CD8-positive, alpha-beta memory T cell (primary cell): ENCODE data around the gene LYRM2. TPM values are rescaled to one million over a fixed set of nuclear protein-coding genes. Genes with fewer than 3 reads are reported as not detected.

Experiments used
- CTCF ChIA-PET: fragments of 350-600 bp; sonication (Branson Sonifier 250); formaldehyde crosslinking; loops from one replicate; lab custom pipeline; 2021; ENCODE audit warnings: antibody characterized with exemption; lab: Charles Lee
- POLR2A ChIA-PET: fragments of 350-600 bp; sonication (Branson Sonifier 250); formaldehyde crosslinking; loops from one replicate; lab custom pipeline; 2021; ENCODE audit warnings: antibody characterized with exemption; lab: Charles Lee
- DNase-seq, 5 donors: peaks; one replicate each; pipeline versions ENCODE4 v3.0.0 to v3.0.0-alpha.2; 2020 to 2022; ENCODE audit warnings: mixed read lengths in 1 of 5
- H3K27ac ChIP-seq: one replicate; pipeline ENCODE4 v1.7.0; 2013; ENCODE audit warnings: low read depth, mild to moderate bottlenecking, low read length, moderate library complexity
- H3K27me3 ChIP-seq: 2 replicates; pipeline ENCODE4 v1.7.0; 2013; ENCODE audit warnings: low read length, mild to moderate bottlenecking; ENCODE audit not compliant: insufficient read depth, poor library complexity, severe bottlenecking
- H3K36me3 ChIP-seq: 2 replicates; pipeline ENCODE4 v1.7.0; 2013; ENCODE audit warnings: mild to moderate bottlenecking, low read length, moderate library complexity; ENCODE audit not compliant: insufficient read depth
- H3K4me1 ChIP-seq: 2 replicates; pipeline ENCODE4 v1.7.0; 2013; ENCODE audit warnings: mild to moderate bottlenecking, low read length, moderate library complexity; ENCODE audit not compliant: insufficient read depth
- H3K4me3 ChIP-seq: 2 replicates; pipeline ENCODE4 v1.7.0; 2013; ENCODE audit warnings: mild to moderate bottlenecking, low read length
- H3K9me3 ChIP-seq: 2 replicates; pipeline ENCODE4 v1.7.0; 2013; ENCODE audit warnings: mild to moderate bottlenecking, low read length
- H3K27ac Mint-ChIP-seq, 8 donors: one replicate each; pipeline ENCODE4 v1.8.0; 2020 to 2021; ENCODE audit warnings: mixed read lengths in 8 of 8, mild to moderate bottlenecking in 6 of 8, inconsistent platforms in 3 of 8, moderate library complexity in 3 of 8
- H3K27me3 Mint-ChIP-seq, 2 donors: one replicate each; pipeline ENCODE4 v1.8.0; 2020 to 2021; ENCODE audit warnings: mixed read lengths in 2 of 2, mild to moderate bottlenecking in 1 of 2, moderate library complexity in 1 of 2
- H3K36me3 Mint-ChIP-seq, 3 donors: one replicate each; pipeline ENCODE4 v1.8.0; 2020 to 2021; ENCODE audit warnings: mixed read lengths in 3 of 3, inconsistent platforms in 1 of 3, mild to moderate bottlenecking in 1 of 3
- H3K4me1 Mint-ChIP-seq, 3 donors: one replicate each; pipeline ENCODE4 v1.8.0; 2020 to 2021; ENCODE audit warnings: mixed read lengths in 3 of 3, inconsistent platforms in 1 of 3, mild to moderate bottlenecking in 1 of 3
- H3K4me3 Mint-ChIP-seq, 7 donors: one replicate each; pipeline ENCODE4 v1.8.0; 2020 to 2021; ENCODE audit warnings: mixed read lengths in 7 of 7, mild to moderate bottlenecking in 6 of 7, moderate library complexity in 4 of 7, inconsistent platforms in 2 of 7
- H3K9me3 Mint-ChIP-seq, 5 donors: one replicate each; pipeline ENCODE4 v1.8.0; 2020 to 2022; ENCODE audit warnings: mixed read lengths in 5 of 5, mild to moderate bottlenecking in 3 of 5, moderate library complexity in 2 of 5, inconsistent platforms in 1 of 5
- polyA plus RNA-seq: library from polyadenylated mRNA; unstranded; fragments of 300-500 nt; fragmentation: Illumina TruSeq; gene quantifications from one replicate; pipeline ENCODE4 v1.2.3, GENCODE V29; 2021
- total RNA-seq, 2 experiments: library from RNA; stranded (reverse); gene quantifications; one replicate each; pipeline ENCODE4 v1.2.3, GENCODE V29; 2021

Gene LYRM2, protein sequence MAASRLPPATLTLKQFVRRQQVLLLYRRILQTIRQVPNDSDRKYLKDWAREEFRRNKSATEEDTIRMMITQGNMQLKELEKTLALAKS
- total RNA-seq (10 to 100 TPM; 42.8 to 46.2 TPM), polyA plus RNA-seq (85.6 TPM)

GRCh38 chr6:89638320-89639195, at the start of gene LYRM2:
LYRM2 (minus strand) TSS chr6:89638747; CDS start chr6:89638716, 31 bp downstream.
- peak; percentile 83 to 94 (median 91) for DNase-seq
- no peaks in the 10 kb centered on the region for H3K27me3 ChIP-seq
- peak within 1 kb of the TSS; percentile 95 to 100 (median 99) for H3K27ac Mint-ChIP-seq
- peaks cover 14% of the 10 kb centered on the region for H3K4me1 ChIP-seq
- H3K4me1 Mint-ChIP-seq = peaks cover 26 to 42% (median 38%) of the 10 kb centered on the region in 3 donors
- peak within 1 kb of the TSS; percentile 92 for H3K4me3 ChIP-seq
- POLR2A ChIA-PET = interaction anchor here (0.6 to 1.7 kb wide), 5 partner anchors 16 to 656 kb away, joined by 3 to 7 read pairs (median 3); partner anchors contain the start of genes CASP8AP2 and PNRC1
- H3K36me3 Mint-ChIP-seq = peaks cover 7 to 54% (median 10%) of the 10 kb centered on the region in 3 donors
- H3K36me3 ChIP-seq = peaks cover 15% of the 10 kb centered on the region
- H3K4me3 Mint-ChIP-seq = peak within 1 kb of the TSS; percentile 88 to 99 (median 95)
- CTCF ChIA-PET = interaction anchor here (1.0 to 3.5 kb wide), 4 partner anchors 29 to 668 kb away, joined by 3 to 13 read pairs (median 6); partner anchors contain the start of gene ANKRD6
- H3K27me3 Mint-ChIP-seq = no peaks in the 10 kb centered on the region
- peak within 1 kb of the TSS; percentile 96 for H3K27ac ChIP-seq
- no peaks in the 10 kb centered on the region for H3K9me3 ChIP-seq
- H3K9me3 Mint-ChIP-seq = peaks cover 0 to 2% (median 0%) of the 10 kb centered on the region in 5 donors

DNA sequence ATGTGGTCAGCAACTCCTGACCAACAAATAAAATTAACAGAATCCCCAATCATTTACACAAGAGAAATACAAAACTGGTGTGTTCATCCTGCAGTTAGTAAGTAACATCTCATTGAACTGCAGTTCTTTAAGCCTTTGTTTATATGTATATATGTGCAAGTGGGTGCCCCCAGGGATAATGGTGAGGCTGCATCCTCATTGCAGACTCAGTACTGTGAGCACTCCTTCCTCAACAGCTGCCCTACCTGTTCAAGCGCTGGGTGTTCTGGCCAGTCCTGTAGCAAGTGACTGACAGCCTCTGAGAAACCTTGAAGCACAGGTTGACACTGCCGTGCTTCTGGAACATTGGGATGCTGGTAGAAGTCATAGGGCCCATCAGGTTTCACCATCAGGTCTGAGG, 49.8 kb upstream of the LYRM2 start:
- H3K36me3 ChIP-seq = peaks cover 34% of the 10 kb centered on the region
- no peak overlapping the region for H3K27ac ChIP-seq
- H3K4me3 Mint-ChIP-seq = no peak overlapping the region
- no peaks in the 10 kb centered on the region for H3K9me3 ChIP-seq
- no peaks in the 10 kb centered on the region for H3K27me3 Mint-ChIP-seq
- POLR2A ChIA-PET = no interaction called here
- H3K36me3 Mint-ChIP-seq = peaks cover 6 to 96% (median 32%) of the 10 kb centered on the region in 3 donors
- no peaks in the 10 kb centered on the region for H3K4me1 ChIP-seq
- H3K27me3 ChIP-seq = no peaks in the 10 kb centered on the region
- H3K4me1 Mint-ChIP-seq = peaks cover 5 to 11% (median 10%) of the 10 kb centered on the region in 3 donors
- H3K27ac Mint-ChIP-seq = peak overlapping the region in 1 of 8 donors; percentile 10
- H3K9me3 Mint-ChIP-seq = no peaks in the 10 kb centered on the region
- DNase-seq = no peak
- no peak overlapping the region for H3K4me3 ChIP-seq
- CTCF ChIA-PET = no interaction called here

- peaks cover 46% of the 10 kb centered on the region for H3K36me3 ChIP-seq
- peaks cover 6 to 92% (median 30%) of the 10 kb centered on the region in 3 donors for H3K36me3 Mint-ChIP-seq
- H3K27ac Mint-ChIP-seq = no peak overlapping the region
- no peak overlapping the region for H3K4me3 ChIP-seq
- H3K27me3 ChIP-seq = no peaks in the 10 kb centered on the region
- no peaks in the 10 kb centered on the region for H3K27me3 Mint-ChIP-seq
- no peak overlapping the region for H3K27ac ChIP-seq
- no peak overlapping the region for H3K4me3 Mint-ChIP-seq
- ChIA-PET CTCF (no interaction called here), POLR2A (no interaction called here)
- no peak for DNase-seq
- H3K9me3 Mint-ChIP-seq = no peaks in the 10 kb centered on the region
- no peaks in the 10 kb centered on the region for H3K9me3 ChIP-seq
- H3K4me1 Mint-ChIP-seq = no peaks in the 10 kb centered on the region
- no peaks in the 10 kb centered on the region for H3K4me1 ChIP-seq
These were observed 46.8 kb upstream of the LYRM2 start for GRCh38 chr6:89685311-89685710.

DNA sequence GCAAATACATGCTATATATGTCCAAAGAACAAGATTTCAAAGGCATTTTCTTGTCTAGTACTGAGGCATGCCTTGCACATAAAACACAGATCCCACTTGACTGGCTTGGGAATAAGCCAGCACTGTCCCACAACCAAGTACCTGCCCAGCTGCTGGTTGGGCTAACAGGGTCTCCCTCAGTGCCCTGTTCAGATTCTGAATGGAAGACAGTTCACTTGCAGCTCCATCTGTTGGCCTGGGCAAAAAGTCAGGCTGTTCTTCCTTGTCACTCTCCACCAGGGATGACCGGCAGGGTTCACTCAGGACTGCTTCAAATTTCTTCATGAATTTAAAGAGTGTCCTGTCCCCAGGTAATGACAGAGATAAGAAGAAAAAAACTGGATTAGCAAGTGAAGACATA, 44.4 kb upstream of the LYRM2 start:
- CTCF ChIA-PET = no interaction called here
- no peak overlapping the region for H3K4me3 Mint-ChIP-seq

GRCh38 chr6:89681983-89682564, 43.5 kb upstream of the LYRM2 start:
- H3K9me3 ChIP-seq = no peaks in the 10 kb centered on the region
- no peak overlapping the region for H3K27ac Mint-ChIP-seq
- no peak overlapping the region for H3K4me3 Mint-ChIP-seq
- no peaks in the 10 kb centered on the region for H3K27me3 ChIP-seq
- H3K36me3 Mint-ChIP-seq = peaks cover 6 to 89% (median 22%) of the 10 kb centered on the region in 3 donors
- ChIA-PET POLR2A (no interaction called here), CTCF (interaction anchor here (1.4 kb wide), 1 partner anchor 311 kb away, joined by 5 read pairs; no protein-coding TSS in a partner anchor)
- DNase-seq = no peak
- no peak overlapping the region for H3K4me3 ChIP-seq
- H3K27ac ChIP-seq = no peak overlapping the region
- no peaks in the 10 kb centered on the region for H3K9me3 Mint-ChIP-seq
- no peaks in the 10 kb centered on the region for H3K4me1 ChIP-seq
- peaks cover 62% of the 10 kb centered on the region for H3K36me3 ChIP-seq
- no peaks in the 10 kb centered on the region for H3K27me3 Mint-ChIP-seq
- no peaks in the 10 kb centered on the region for H3K4me1 Mint-ChIP-seq

More for the DNA sequence above, 44.4 kb upstream of the LYRM2 start:
- peaks cover 61% of the 10 kb centered on the region for H3K36me3 ChIP-seq
- Mint-ChIP-seq H3K4me1 (no peaks in the 10 kb centered on the region), H3K27ac (no peak overlapping the region), H3K36me3 (peaks cover 6 to 90% (median 29%) of the 10 kb centered on the region in 3 donors), H3K9me3 (no peaks in the 10 kb centered on the region), H3K27me3 (no peaks in the 10 kb centered on the region)
- no peak overlapping the region for H3K4me3 ChIP-seq
- H3K9me3 ChIP-seq = no peaks in the 10 kb centered on the region
- DNase-seq = no peak
- H3K27me3 ChIP-seq = no peaks in the 10 kb centered on the region
- H3K4me1 ChIP-seq = no peaks in the 10 kb centered on the region
- H3K27ac ChIP-seq = no peak overlapping the region
- POLR2A ChIA-PET = no interaction called here

- Mint-ChIP-seq H3K27ac (no peak overlapping the region), H3K36me3 (peaks cover 18 to 89% (median 27%) of the 10 kb centered on the region in 3 donors), H3K4me1 (no peaks in the 10 kb centered on the region), H3K9me3 (no peaks in the 10 kb centered on the region), H3K27me3 (no peaks in the 10 kb centered on the region), H3K4me3 (no peak overlapping the region)
- ChIA-PET POLR2A (no interaction called here), CTCF (no interaction called here)
- H3K4me1 ChIP-seq = no peaks in the 10 kb centered on the region
- no peak overlapping the region for H3K4me3 ChIP-seq
- H3K27ac ChIP-seq = no peak overlapping the region
- DNase-seq = no peak
- H3K27me3 ChIP-seq = no peaks in the 10 kb centered on the region
- H3K36me3 ChIP-seq = peaks cover 64% of the 10 kb centered on the region
- H3K9me3 ChIP-seq = no peaks in the 10 kb centered on the region
These were observed 42.0 kb upstream of the LYRM2 start for GRCh38 chr6:89680551-89680950.

GRCh38 chr6:89680150-89680549, 41.6 kb upstream of the LYRM2 start:
- Histone ChIP-seq H3K36me3 (peaks cover 66% of the 10 kb centered on the region), H3K9me3 (no peaks in the 10 kb centered on the region), H3K4me1 (no peaks in the 10 kb centered on the region), H3K27me3 (no peaks in the 10 kb centered on the region), H3K27ac (no peak overlapping the region), H3K4me3 (no peak overlapping the region)
- Mint-ChIP-seq H3K27ac (no peak overlapping the region), H3K36me3 (peaks cover 20 to 89% (median 28%) of the 10 kb centered on the region in 3 donors), H3K4me3 (no peak overlapping the region), H3K4me1 (no peaks in the 10 kb centered on the region), H3K9me3 (no peaks in the 10 kb centered on the region), H3K27me3 (no peaks in the 10 kb centered on the region)
- CTCF ChIA-PET = no interaction called here
- DNase-seq = no peak
- POLR2A ChIA-PET = no interaction called here
